SK-N-MC (cell line): ENCODE data around the gene SMKR1.
"Not testable (repeated sequence)": the region's sequence is repeated elsewhere in the genome, so short reads cannot be mapped to it uniquely, and the experiment has no call there.

ENCODE experiments used
- DNase-seq: peaks from one replicate; pipeline ENCODE4 v3.0.0-alpha.2; 2011; ENCODE audit warnings: low read depth, low spot score
- H3K27ac ChIP-seq: fragments of 200-600 bp; sonication (generic); 2 replicates; pipeline ENCODE4 v1.5.1; 2016; ENCODE audit warnings: mixed run types
- H3K36me3 ChIP-seq: fragments of 200-600 bp; sonication (generic); 2 replicates; pipeline ENCODE4 v1.6.1; 2017; ENCODE audit warnings: antibody characterized with exemption, low read length, mixed read lengths; ENCODE audit not compliant: insufficient read depth
- H3K4me3 ChIP-seq: fragments of 200-600 bp; sonication (generic); 2 replicates; pipeline ENCODE4 v1.5.1; 2016
- H3K9ac ChIP-seq: fragments of 200-600 bp; sonication (generic); 2 replicates; pipeline ENCODE4 v1.8.0; 2017; ENCODE audit warnings: mixed run types, mixed read lengths; ENCODE audit not compliant: insufficient read length
- H3K9me3 ChIP-seq: fragments of 200-600 bp; sonication (generic); 2 replicates; pipeline ENCODE4 v1.6.1; 2017; ENCODE audit warnings: low read depth, mild to moderate bottlenecking, antibody characterized with exemption, low read length, moderate library complexity, mixed read lengths
- EZH2 ChIP-seq: fragments of 200-600 bp; sonication (generic); IDR thresholded peaks from one replicate; pipeline ENCODE4 v1.6.1; 2017; ENCODE audit warnings: antibody characterized with exemption
- FOXP2 ChIP-seq: optimal IDR thresholded peaks from 2 replicates; pipeline ENCODE3; 2011; ENCODE audit warnings: mild to moderate bottlenecking, moderate library complexity; ENCODE audit not compliant: insufficient read depth; ENCODE audit errors: extremely low read length, control extremely low read depth
- POLR2AphosphoS5 ChIP-seq: IDR thresholded peaks from 2 replicates; pipeline ENCODE4 v1.6.1; 2012; ENCODE audit warnings: mild to moderate bottlenecking, low read depth, low read length, borderline replicate concordance

Gene SMKR1

GRCh38 chr7:129529643-129530042 lies 27.3 kb downstream of the SMKR1 start:
- no peaks in the 10 kb centered on the region for H3K36me3 ChIP-seq
- H3K9ac ChIP-seq, result no peak overlapping the region

GRCh38 chr7:129530795-129531391 lies 28.6 kb downstream of the SMKR1 start:
- Histone ChIP-seq H3K9ac (no peak overlapping the region), H3K27ac (no peak overlapping the region), H3K4me3 (no peak overlapping the region), H3K36me3 (no peaks in the 10 kb centered on the region), H3K9me3 (no peaks in the 10 kb centered on the region)
- TF ChIP-seq FOXP2, result no peak
- no peak for TF ChIP-seq EZH2
- TF ChIP-seq POLR2AphosphoS5, result no peak
- no peak for DNase-seq

More at GRCh38 chr7:129529643-129530042, 27.3 kb downstream of the SMKR1 start:
- no peak for DNase-seq
- Histone ChIP-seq H3K4me3 (no peak overlapping the region), H3K9me3 (no peaks in the 10 kb centered on the region), H3K27ac (no peak overlapping the region)
- no peak for TF ChIP-seq FOXP2
- no peak for TF ChIP-seq EZH2
- TF ChIP-seq POLR2AphosphoS5, result no peak

- no peaks in the 10 kb centered on the region for H3K9me3 ChIP-seq
- no peak overlapping the region for H3K27ac ChIP-seq
- H3K36me3 ChIP-seq, result no peaks in the 10 kb centered on the region
- H3K4me3 ChIP-seq, result no peak overlapping the region
- DNase-seq, result no peak
- no peak overlapping the region for H3K9ac ChIP-seq
- TF ChIP-seq EZH2 (no peak), FOXP2 (no peak), POLR2AphosphoS5 (no peak)
Measured at GRCh38 chr7:129531721-129532120, 29.4 kb downstream of the SMKR1 start.

- TF ChIP-seq FOXP2 (no peak), POLR2AphosphoS5 (no peak), EZH2 (no peak)
- no peak overlapping the region for H3K9ac ChIP-seq
- no peaks in the 10 kb centered on the region for H3K36me3 ChIP-seq
Measured at GRCh38 chr7:129532375-129532774, 30.0 kb downstream of the SMKR1 start.

GRCh38 chr7:129534558-129535274 lies 32.4 kb downstream of the SMKR1 start:
- not testable (repeated sequence) for H3K27ac ChIP-seq, H3K36me3 ChIP-seq, DNase-seq, H3K9me3 ChIP-seq, H3K9ac ChIP-seq, H3K4me3 ChIP-seq

More at GRCh38 chr7:129532375-129532774, 30.0 kb downstream of the SMKR1 start:
- no peak for DNase-seq
- no peaks in the 10 kb centered on the region for H3K9me3 ChIP-seq
- no peak overlapping the region for H3K4me3 ChIP-seq
- no peak overlapping the region for H3K27ac ChIP-seq

GRCh38 chr7:129535896-129536295 lies 33.6 kb downstream of the SMKR1 start:
- Histone ChIP-seq H3K9ac (no peak overlapping the region), H3K27ac (no peak overlapping the region), H3K36me3 (no peaks in the 10 kb centered on the region), H3K9me3 (no peaks in the 10 kb centered on the region), H3K4me3 (no peak overlapping the region)
- TF ChIP-seq POLR2AphosphoS5 (no peak), EZH2 (no peak), FOXP2 (no peak)
- no peak for DNase-seq

- DNase-seq, result no peak
- TF ChIP-seq EZH2 (no peak), FOXP2 (no peak), POLR2AphosphoS5 (no peak)
- no peaks in the 10 kb centered on the region for H3K36me3 ChIP-seq
- no peak overlapping the region for H3K4me3 ChIP-seq
- H3K9me3 ChIP-seq, result no peaks in the 10 kb centered on the region
- H3K27ac ChIP-seq, result no peak overlapping the region
- H3K9ac ChIP-seq, result no peak overlapping the region
Measured at GRCh38 chr7:129536323-129536722, 34.0 kb downstream of the SMKR1 start.

- TF ChIP-seq FOXP2 (no peak), EZH2 (no peak), POLR2AphosphoS5 (no peak)
- DNase-seq, result no peak
- Histone ChIP-seq H3K4me3 (no peak overlapping the region), H3K9me3 (no peaks in the 10 kb centered on the region), H3K36me3 (no peaks in the 10 kb centered on the region), H3K9ac (no peak overlapping the region), H3K27ac (no peak overlapping the region)
Measured at GRCh38 chr7:129538790-129539189, 36.5 kb downstream of the SMKR1 start.
